ENCODE measurements around the gene PRPF39.
"Not testable (repeated sequence)": the region's sequence is repeated elsewhere in the genome, so short reads cannot be mapped to it uniquely, and the experiment has no call there.

Gene PRPF39

GRCh38 chr14:45083976-45084722, at the start of gene PRPF39:
PRPF39 (plus strand) TSS chr14:45084116; CDS start chr14:45095240, 11,124 bp downstream.
- DNase-seq = peak; percentile 88

DNA sequence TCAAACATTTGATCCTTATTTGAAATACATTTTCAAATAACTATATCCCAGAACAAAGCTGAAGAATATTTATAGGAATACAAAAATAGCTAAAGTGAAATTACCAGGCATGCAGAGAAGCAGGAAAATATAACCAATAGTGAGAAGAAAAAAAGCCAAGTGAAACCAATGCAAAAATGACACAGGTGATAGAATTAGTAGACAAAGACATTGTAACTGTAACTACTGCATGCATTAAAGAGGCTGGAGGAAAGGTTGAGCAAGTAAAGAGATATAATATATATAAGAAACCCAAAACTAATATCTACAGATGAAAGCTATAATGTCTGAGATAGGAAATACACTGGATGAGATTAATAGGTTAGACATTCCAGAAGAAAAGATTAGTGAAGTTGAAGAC, 49.2 kb upstream of the PRPF39 start:
- DNase-seq = no peak

DNA sequence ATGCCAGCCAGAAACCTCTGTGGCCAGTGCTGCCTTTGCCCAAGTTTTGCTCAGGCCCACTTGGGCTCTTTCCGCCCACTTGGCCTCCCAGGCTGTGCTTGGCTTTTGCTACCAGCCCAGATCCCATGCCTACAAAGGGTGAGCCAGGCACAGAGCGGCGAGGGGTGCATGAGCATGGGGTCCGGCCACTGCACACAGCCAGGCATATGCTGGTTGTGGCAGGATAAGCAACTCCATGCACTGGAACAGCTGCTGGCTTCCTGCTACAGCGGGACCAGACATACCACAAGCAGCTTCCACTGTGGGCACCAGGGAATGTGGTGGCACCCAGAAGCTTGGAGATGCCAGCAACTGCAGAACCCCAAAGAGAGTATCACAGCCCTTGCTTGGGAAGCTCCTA, 45.7 kb upstream of the PRPF39 start:
- DNase-seq = no peak

DNA sequence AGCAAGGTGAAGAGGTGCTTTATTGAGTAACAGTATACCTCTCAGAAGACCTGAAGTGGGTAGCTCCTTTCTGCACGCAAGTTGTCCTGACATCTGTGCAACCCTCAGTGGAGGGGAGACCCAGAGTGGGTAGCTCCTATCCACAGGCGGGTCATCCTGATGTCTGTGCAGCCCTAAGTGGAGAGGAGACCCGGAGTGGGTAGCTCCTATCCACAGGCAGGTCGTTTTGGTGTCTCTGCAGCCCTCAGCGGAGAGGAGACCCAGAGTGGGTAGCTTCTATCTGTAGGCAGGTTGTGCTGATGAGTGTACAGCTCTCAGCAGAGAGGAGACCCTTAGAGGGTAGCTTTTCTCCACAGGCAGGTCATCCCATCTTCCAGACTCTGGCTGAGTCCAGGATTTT, 45.1 kb upstream of the PRPF39 start:
- DNase-seq = no peak

DNA sequence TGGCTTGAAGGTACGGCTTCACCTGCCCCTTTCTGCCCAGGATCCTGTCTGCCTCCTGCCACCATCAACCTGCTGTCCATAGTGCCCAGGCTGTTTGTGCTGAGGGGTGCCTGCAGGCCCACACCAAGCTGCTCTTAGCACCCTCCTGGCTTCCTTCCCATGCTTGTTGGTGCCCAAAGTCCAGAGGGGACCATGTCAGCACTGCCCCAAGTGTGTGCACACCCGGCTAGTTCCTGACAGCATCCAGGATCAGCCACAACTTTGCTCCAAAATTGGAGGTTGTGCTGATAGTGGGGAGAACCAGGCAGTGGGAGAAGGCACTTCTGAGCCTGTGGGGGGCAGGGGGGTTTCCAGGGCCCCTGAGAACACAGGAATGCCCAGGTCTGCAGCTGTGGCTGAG, 44.5 kb upstream of the PRPF39 start:
- no peak for DNase-seq

DNA sequence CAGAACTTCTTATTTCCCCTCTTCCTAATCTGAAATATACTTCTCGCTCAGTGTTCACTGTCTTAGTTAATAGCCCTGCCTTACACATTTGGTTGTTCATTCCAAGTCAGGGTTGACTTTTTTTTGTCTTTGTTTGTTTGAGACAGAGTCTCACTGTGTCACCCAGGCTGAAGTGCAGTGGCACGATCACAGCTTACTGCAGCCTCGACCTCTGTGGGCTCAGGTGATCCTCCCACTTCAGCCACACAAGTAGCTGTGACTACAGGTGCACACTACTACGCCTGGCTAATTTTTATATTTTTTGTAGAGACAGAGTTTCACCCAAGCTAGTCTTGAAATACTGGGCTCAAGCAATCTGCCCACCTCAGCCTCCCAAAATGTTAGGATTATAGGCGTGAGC, 42.3 kb upstream of the PRPF39 start:
- no peak for DNase-seq

DNA sequence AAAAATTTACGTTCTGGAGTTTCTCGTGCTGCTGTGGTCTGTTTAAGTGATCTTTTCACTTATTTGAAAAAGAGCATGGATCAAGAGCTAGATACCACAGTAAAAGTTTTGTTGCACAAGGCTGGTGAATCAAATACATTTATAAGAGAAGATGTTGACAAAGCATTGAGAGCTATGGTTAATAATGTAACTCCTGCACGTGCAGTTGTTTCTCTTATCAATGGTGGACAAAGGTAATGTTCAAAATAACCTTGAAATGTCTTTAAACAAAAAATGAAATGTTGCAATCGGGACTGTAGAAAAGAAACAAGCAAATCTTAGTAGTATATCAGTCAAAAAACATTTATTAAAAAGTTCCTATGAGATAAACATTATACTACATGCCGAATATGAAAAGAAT, 39.3 kb upstream of the PRPF39 start:
- DNase-seq = no peak

DNA sequence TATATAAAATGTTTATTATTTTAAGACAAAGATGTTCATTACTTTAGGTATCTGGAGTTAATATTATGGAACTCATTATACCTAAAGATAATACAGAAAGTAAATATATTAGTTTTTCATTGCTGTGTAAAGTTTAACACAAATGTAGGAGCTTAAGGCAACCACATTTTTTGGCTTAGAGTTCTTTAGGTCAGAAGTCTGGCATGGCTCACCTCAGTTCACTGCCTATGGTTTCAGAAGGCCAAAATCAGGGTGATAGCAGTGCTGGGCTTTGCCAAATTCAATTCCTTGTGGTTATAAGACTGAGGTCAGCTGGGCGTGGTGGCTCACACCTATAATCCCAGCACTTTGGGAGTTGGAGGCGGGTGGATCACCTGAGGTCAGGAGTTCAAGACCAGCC, 35.5 kb upstream of the PRPF39 start:
- no peak for DNase-seq

GRCh38 chr14:45051180-45051579, 32.7 kb upstream of the PRPF39 start:
- DNase-seq = no peak

- no peak for DNase-seq
These were observed 32.0 kb upstream of the PRPF39 start for GRCh38 chr14:45051896-45052295.

- DNase-seq = no peak
These were observed 26.6 kb upstream of the PRPF39 start for GRCh38 chr14:45057349-45057748.

DNA sequence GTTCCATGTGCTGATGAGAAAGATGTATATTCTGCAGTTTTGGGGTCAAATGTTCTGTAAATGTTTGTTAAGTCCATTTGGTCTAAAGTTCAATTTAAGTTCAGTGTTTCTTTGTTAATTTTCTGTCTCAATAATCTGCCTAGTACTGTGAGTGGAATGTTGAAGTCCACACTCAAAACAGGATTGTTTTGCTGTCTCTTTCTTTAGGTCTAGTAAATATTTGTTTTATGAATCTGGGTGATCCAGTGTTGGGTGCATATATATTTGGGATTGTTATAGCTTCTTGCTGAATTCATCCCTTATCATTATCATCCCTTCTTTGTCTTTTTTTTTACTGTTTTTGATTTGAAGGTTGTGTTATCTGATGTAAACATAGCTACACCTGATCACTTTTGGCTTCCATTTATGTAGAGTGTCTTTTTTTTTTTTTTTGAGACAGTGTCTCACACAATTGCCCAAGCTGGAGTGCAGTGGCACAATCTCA, 26.0 kb upstream of the PRPF39 start:
- no peak for DNase-seq

GRCh38 chr14:45060551-45060950, 23.4 kb upstream of the PRPF39 start:
- DNase-seq = no peak

DNA sequence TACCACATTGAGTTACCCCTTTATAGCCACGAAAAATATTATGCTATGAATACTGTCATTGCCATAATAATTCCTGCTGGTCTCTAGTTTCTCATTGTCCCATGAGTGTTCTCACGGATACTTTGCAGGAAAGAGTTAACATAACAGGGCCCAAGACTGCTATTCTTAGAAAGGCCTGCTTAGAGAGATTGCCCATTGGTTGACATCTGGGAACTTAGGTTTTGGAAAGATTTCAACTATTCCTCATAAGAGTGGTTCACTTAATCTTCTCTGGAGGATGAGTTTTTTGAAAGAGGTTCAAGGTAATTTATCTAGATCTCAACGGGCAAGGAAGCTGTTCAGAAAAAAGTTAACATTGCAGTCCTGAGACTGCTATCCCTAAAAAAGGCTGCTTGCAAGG, 18.4 kb upstream of the PRPF39 start:
- no peak for DNase-seq

GRCh38 chr14:45065956-45066355, 18.0 kb upstream of the PRPF39 start:
- no peak for DNase-seq

- DNase-seq = no peak
These were observed 17.2 kb upstream of the PRPF39 start for GRCh38 chr14:45066667-45067066.

GRCh38 chr14:45068396-45068795, 15.5 kb upstream of the PRPF39 start:
- DNase-seq = no peak

DNA sequence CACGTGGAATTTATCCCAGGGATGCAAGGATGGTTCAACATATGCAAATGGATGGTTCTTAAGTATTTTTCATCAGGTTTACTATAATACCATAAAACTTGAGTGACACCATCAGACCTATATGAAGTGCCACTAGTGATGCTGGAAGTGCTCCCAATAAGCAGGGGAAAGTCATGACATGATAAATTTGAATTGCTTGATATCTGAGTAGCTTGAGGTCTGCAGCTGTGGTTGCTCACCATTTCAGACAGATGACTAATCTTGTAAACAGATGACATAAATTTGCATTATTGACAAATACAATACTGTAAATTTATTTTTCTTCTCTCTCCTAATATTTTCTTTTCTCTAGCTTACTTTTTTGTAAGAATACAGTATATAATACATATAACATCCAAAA, 13.7 kb upstream of the PRPF39 start:
- DNase-seq = no peak

- no peak for DNase-seq
These were observed 11.8 kb upstream of the PRPF39 start for GRCh38 chr14:45072126-45072525.

DNA sequence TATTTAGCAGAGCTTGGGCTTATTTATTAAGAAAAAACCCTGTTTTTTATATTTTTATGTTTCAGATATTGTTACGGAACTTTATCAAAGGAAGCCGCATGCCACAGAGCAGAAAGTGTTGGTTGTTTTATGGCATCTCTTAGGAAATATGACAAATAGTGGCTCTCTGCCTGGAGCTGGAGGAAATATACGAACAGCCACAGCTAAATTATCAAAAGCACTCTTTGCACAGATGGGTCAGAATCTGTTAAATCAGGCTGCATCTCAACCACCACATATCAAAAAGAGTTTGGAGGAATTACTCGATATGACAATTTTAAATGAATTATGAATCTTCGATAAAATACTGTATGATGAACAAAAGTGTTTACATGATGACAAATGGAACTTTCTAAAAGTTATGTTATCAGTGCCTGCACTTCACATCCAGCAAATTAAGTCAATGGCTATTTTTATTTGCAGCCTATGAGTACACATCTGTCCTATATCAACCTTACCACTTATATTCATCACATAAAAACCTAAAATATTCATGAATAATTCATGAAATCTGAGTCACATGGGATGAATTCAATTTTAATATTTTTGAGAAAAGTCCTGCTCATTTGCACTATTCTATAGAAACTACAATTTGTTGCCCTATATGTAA, 10.6 kb upstream of the PRPF39 start:
- DNase-seq = no peak

GRCh38 chr14:45078323-45078722, 5.6 kb upstream of the PRPF39 start:
- DNase-seq = no peak

DNA sequence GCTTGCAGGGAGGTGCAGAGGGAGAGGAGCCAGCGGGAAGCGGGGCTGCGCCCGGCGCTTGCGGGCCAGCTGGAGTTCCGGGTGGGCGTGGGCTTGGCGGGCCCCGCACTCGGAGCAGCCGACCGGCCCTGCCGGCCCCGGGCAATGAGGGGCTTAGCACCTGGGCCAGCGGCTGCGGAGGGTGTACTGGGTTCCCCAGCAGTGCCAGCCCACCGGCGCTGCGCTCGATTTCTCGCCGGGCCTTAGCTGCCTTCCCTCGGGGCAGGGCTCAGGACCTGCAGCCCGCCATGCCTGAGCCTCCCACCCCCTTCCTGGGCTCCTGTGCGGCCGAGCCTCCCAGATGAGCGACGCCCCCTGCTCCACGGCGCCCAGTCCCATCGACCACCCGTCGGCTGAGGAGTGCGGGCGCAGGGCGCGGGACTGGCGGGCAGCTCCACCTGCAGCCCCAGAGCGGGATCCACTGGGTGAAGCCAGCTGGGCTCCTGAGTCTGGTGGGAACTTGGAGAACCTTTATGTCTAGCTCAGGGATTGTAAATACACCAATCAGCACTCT, 3.4 kb upstream of the PRPF39 start:
- not testable (repeated sequence) for DNase-seq

DNA sequence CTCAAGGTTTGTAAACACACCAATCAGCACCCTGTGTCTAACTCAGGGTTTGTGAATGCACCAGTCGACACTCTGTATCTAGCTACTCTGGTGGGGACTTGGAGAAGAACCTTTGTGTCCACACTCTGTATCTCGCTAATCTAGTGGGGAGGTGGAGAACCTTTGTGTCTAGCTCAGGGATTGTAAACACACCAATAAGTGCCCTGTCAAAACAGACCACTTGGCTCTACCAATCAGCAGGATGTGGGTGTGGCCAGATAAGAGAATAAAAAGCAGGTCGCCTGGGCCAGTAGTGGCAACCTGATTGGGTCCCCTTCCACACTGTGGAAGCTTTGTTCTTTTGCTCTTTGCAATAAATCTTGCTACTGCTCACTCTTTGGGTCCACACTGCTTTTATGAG, 2.8 kb upstream of the PRPF39 start:
- DNase-seq = not testable (repeated sequence)

DNA sequence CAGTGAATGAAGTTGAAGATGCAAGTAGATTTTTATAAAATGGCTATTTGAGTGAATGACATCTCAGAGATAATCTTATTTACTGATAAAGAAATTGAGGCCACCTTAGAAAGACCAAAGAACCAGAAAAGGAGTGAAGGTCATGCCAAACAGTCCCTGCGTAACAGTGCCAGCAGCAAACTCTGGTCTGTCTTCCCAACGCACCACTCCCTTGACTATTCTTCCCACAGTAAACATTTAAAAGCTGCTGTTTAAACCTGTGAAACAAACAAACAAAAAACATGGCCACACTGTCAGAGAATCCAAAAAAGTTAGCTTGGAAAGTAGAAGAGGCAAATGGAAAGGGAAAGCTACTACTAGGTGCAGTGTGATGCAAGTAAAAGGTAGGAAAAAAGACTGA, 1.5 kb upstream of the PRPF39 start:
- DNase-seq = no peak

Measured in NCI-H446 treated with DMSO at 0.1 percent for 48 hours (cell line).